Natural killer cell (primary cell): ENCODE results near the gene BTBD16. TPM values are rescaled to one million over a fixed set of nuclear protein-coding genes. Genes with fewer than 3 reads are reported as not detected.

Experiments
- ATAC-seq, 3 donors: fragments of 150-1000 bp in 2 of 3; fragments of 200-7000 bp in 1 of 3; cut with Tn5 transposase; 1 replicate in 1 of 3; 2 replicates in 2 of 3; pipeline ENCODE4 v1.10.0; 2021; ENCODE audit warnings: mild to moderate bottlenecking in 2 of 3, moderate library complexity in 2 of 3
- DNase-seq, 2 donors: peaks; one replicate each; pipeline versions ENCODE4 v3.0.0 to v3.0.0-alpha.2; 2013 to 2021; ENCODE audit warnings: mixed read lengths in 1 of 2
- H3K27ac ChIP-seq: one replicate; pipeline ENCODE4 v1.5.1; 2013; ENCODE audit warnings: mild to moderate bottlenecking, low read length
- H3K27me3 ChIP-seq: one replicate; pipeline ENCODE4 v1.6.1; 2013; ENCODE audit warnings: low read length; ENCODE audit not compliant: control insufficient read depth, insufficient read depth
- H3K36me3 ChIP-seq: one replicate; pipeline ENCODE4 v1.6.1; 2013; ENCODE audit warnings: low read length; ENCODE audit not compliant: control insufficient read depth, insufficient read depth
- H3K4me1 ChIP-seq: one replicate; pipeline ENCODE4 v1.6.1; 2013; ENCODE audit warnings: low read length; ENCODE audit not compliant: control insufficient read depth, insufficient read depth
- H3K4me3 ChIP-seq: one replicate; pipeline ENCODE4 v1.5.1; 2013; ENCODE audit warnings: low read length
- H3K9me3 ChIP-seq: one replicate; pipeline ENCODE4 v1.6.1; 2013; ENCODE audit warnings: low read length; ENCODE audit not compliant: control insufficient read depth, insufficient read depth
- H3K27ac Mint-ChIP-seq, 2 donors: one replicate each; pipeline ENCODE4 v1.8.0; 2022; ENCODE audit warnings: mild to moderate bottlenecking in 2 of 2, mixed read lengths in 2 of 2, moderate library complexity in 1 of 2
- H3K27me3 Mint-ChIP-seq, 2 donors: one replicate each; pipeline ENCODE4 v1.8.0; 2022; ENCODE audit warnings: low read depth in 2 of 2, mixed read lengths in 2 of 2
- H3K36me3 Mint-ChIP-seq: one replicate; pipeline ENCODE4 v1.8.0; 2022; ENCODE audit warnings: mixed read lengths
- H3K4me1 Mint-ChIP-seq, 2 donors: one replicate each; pipeline ENCODE4 v1.8.0; 2022; ENCODE audit warnings: mixed read lengths in 2 of 2
- H3K4me3 Mint-ChIP-seq: one replicate; pipeline ENCODE4 v1.8.0; 2022; ENCODE audit warnings: mild to moderate bottlenecking, moderate library complexity, mixed read lengths
- H3K9me3 Mint-ChIP-seq, 2 donors: one replicate each; pipeline ENCODE4 v1.8.0; 2022; ENCODE audit warnings: mixed read lengths in 2 of 2
- CTCF ChIP-seq: fragments of 200-600 bp; IDR thresholded peaks from one replicate; pipeline ENCODE4 v1.8.0; 2022; ENCODE audit warnings: antibody characterized with exemption
- WGBS: methylation state at CpG from one replicate; pipeline ENCODE4 v1.1.7; 2013; ENCODE audit warnings: missing lambda C conversion rate; ENCODE audit not compliant: insufficient coverage; 5-methylcytosine and 5-hydroxymethylcytosine counted together
- intact Hi-C: fragments of 100-400 bp; cut with micrococcal nuclease; formaldehyde crosslinking; loops from one replicate; pipeline ENCODE4 v1.14.2; 2022
- total RNA-seq, 4 donors: library from RNA; stranded (reverse); fragments of 120-200 nt in 1 of 4; gene quantifications; one replicate each; pipeline versions ENCODE4 v1.2.3 to v1.2.4, GENCODE V29; 2013 to 2022

Gene BTBD16
- total RNA-seq, 3 donors from 2014 or later (not counting 1 experiment from before 2014, with no cell fraction given) = not detected

- no peaks in the 10 kb centered on the region for H3K9me3 Mint-ChIP-seq
- Histone ChIP-seq H3K27me3 (no peaks in the 10 kb centered on the region), H3K4me3 (no peak overlapping the region), H3K4me1 (no peaks in the 10 kb centered on the region), H3K36me3 (no peaks in the 10 kb centered on the region), H3K27ac (no peak overlapping the region), H3K9me3 (no peaks in the 10 kb centered on the region)
- 94% methylated on average over 7 of the region's 7 CpGs for WGBS
- no peak overlapping the region for H3K4me3 Mint-ChIP-seq
- H3K4me1 Mint-ChIP-seq = peaks cover 5 to 6% of the 10 kb centered on the region in 2 donors
- intact Hi-C loops = no loop called here
- peaks cover 23 to 38% of the 10 kb centered on the region in 2 donors for H3K27me3 Mint-ChIP-seq
- no peak for DNase-seq
- TF ChIP-seq CTCF = no peak
- H3K36me3 Mint-ChIP-seq = no peaks in the 10 kb centered on the region
- H3K27ac Mint-ChIP-seq = no peak overlapping the region
- ATAC-seq = no peak
Measured at GRCh38 chr10:122281018-122281626, 10.0 kb downstream of the BTBD16 start.

- Mint-ChIP-seq H3K9me3 (no peaks in the 10 kb centered on the region), H3K4me1 (peaks cover 6 to 8% of the 10 kb centered on the region in 2 donors), H3K4me3 (no peak overlapping the region), H3K27me3 (peaks cover 25 to 38% of the 10 kb centered on the region in 2 donors), H3K36me3 (no peaks in the 10 kb centered on the region), H3K27ac (no peak overlapping the region)
- Histone ChIP-seq H3K4me3 (no peak overlapping the region), H3K36me3 (no peaks in the 10 kb centered on the region), H3K27ac (no peak overlapping the region), H3K27me3 (no peaks in the 10 kb centered on the region), H3K4me1 (no peaks in the 10 kb centered on the region), H3K9me3 (no peaks in the 10 kb centered on the region)
- TF ChIP-seq CTCF = no peak
- DNase-seq (no peak), ATAC-seq (no peak)
- 90% methylated on average over 8 of the region's 8 CpGs for WGBS
- intact Hi-C loops = no loop called here
Measured at GRCh38 chr10:122281751-122282150, 10.7 kb downstream of the BTBD16 start.

- Mint-ChIP-seq H3K36me3 (no peaks in the 10 kb centered on the region), H3K9me3 (no peaks in the 10 kb centered on the region), H3K27me3 (peaks cover 26 to 38% of the 10 kb centered on the region in 2 donors), H3K4me1 (peaks cover 6 to 9% of the 10 kb centered on the region in 2 donors), H3K27ac (no peak overlapping the region), H3K4me3 (no peak overlapping the region)
- no peak for TF ChIP-seq CTCF
- H3K4me3 ChIP-seq = no peak overlapping the region
- H3K9me3 ChIP-seq = no peaks in the 10 kb centered on the region
- DNase-seq (no peak), ATAC-seq (no peak)
- no peaks in the 10 kb centered on the region for H3K36me3 ChIP-seq
- 82% methylated on average over 9 of the region's 9 CpGs for WGBS
- intact Hi-C loops = no loop called here
- H3K27ac ChIP-seq = no peak overlapping the region
- H3K27me3 ChIP-seq = no peaks in the 10 kb centered on the region
- H3K4me1 ChIP-seq = no peaks in the 10 kb centered on the region
Measured at GRCh38 chr10:122282253-122282671, 11.2 kb downstream of the BTBD16 start.

GRCh38 chr10:122282909-122283308, 11.8 kb downstream of the BTBD16 start:
- no peaks in the 10 kb centered on the region for H3K27me3 ChIP-seq
- TF ChIP-seq CTCF = no peak

More at GRCh38 chr10:122282909-122283308, 11.8 kb downstream of the BTBD16 start:
- Mint-ChIP-seq H3K4me1 (peaks cover 6 to 9% of the 10 kb centered on the region in 2 donors), H3K9me3 (no peaks in the 10 kb centered on the region), H3K36me3 (no peaks in the 10 kb centered on the region), H3K27ac (no peak overlapping the region), H3K27me3 (peaks cover 26 to 38% of the 10 kb centered on the region in 2 donors), H3K4me3 (no peak overlapping the region)
- H3K4me1 ChIP-seq = no peaks in the 10 kb centered on the region
- intact Hi-C loops = no loop called here
- DNase-seq (no peak), ATAC-seq (no peak)
- no peaks in the 10 kb centered on the region for H3K36me3 ChIP-seq
- H3K9me3 ChIP-seq = no peaks in the 10 kb centered on the region
- no peak overlapping the region for H3K4me3 ChIP-seq
- no peak overlapping the region for H3K27ac ChIP-seq
- 54% methylated on average over 7 of the region's 7 CpGs for WGBS
